GM19467 (cell line): ENCODE measurements around the gene SLC15A3.

Experiments
- ATAC-seq: cut with Tn5 transposase; IDR thresholded peaks from one replicate; pipeline ENCODE4 v1.9.1; 2021; ENCODE audit warnings: mild to moderate bottlenecking, moderate library complexity; ENCODE audit not compliant: unreplicated experiment

Gene SLC15A3

GRCh38 chr11:60895687-60896086 lies 56.3 kb downstream of the SLC15A3 start:
- ATAC-seq, result no peak

GRCh38 chr11:60891103-60891741 lies 60.8 kb downstream of the SLC15A3 start:
- ATAC-seq, result no peak

GRCh38 chr11:60890696-60891095 lies 61.3 kb downstream of the SLC15A3 start:
- ATAC-seq, result no peak

- no peak for ATAC-seq
Observed at GRCh38 chr11:60889869-60890311, 62.1 kb downstream of the SLC15A3 start.

GRCh38 chr11:60887556-60887955 lies 64.4 kb downstream of the SLC15A3 start:
- ATAC-seq, result no peak
